HG02938 (cell line): ENCODE data around the gene THEM4.

Experiments used
- ATAC-seq: cut with Tn5 transposase; IDR thresholded peaks from one replicate; pipeline ENCODE4 v1.9.1; 2021; ENCODE audit warnings: mild to moderate bottlenecking, moderate library complexity; ENCODE audit not compliant: unreplicated experiment

The THEM4 gene

GRCh38 chr1:151909167-151910149, at the start of gene THEM4:
Gene THEM4, minus strand, starts transcription at chr1:151909511. Its CDS starts 53 bp downstream, at chr1:151909458.
- ATAC-seq = peak; percentile 95

- ATAC-seq = no peak
Measured at GRCh38 chr1:151958959-151959358, 49.6 kb upstream of the THEM4 start.

GRCh38 chr1:151956957-151957497, 47.7 kb upstream of the THEM4 start:
- ATAC-seq = no peak

GRCh38 chr1:151953409-151954094, 44.2 kb upstream of the THEM4 start:
- ATAC-seq = no peak

- ATAC-seq = no peak
Measured at GRCh38 chr1:151952811-151953210, 43.5 kb upstream of the THEM4 start.

- no peak for ATAC-seq
Measured at GRCh38 chr1:151949371-151950193, 40.3 kb upstream of the THEM4 start.

- no peak for ATAC-seq
Measured at GRCh38 chr1:151948506-151948905, 39.2 kb upstream of the THEM4 start.

GRCh38 chr1:151947140-151947539, 37.8 kb upstream of the THEM4 start:
- no peak for ATAC-seq

- ATAC-seq = peak; percentile 47
Measured at GRCh38 chr1:151945725-151946722, 36.7 kb upstream of the THEM4 start.

- no peak for ATAC-seq
Measured at GRCh38 chr1:151944857-151945575, 35.7 kb upstream of the THEM4 start.

GRCh38 chr1:151944126-151944856, 35.0 kb upstream of the THEM4 start:
- ATAC-seq = no peak

GRCh38 chr1:151943591-151943990, 34.3 kb upstream of the THEM4 start:
- no peak for ATAC-seq

- ATAC-seq = no peak
Measured at GRCh38 chr1:151942882-151943281, 33.6 kb upstream of the THEM4 start.

- ATAC-seq = no peak
Measured at GRCh38 chr1:151940541-151940940, 31.2 kb upstream of the THEM4 start.

- ATAC-seq = no peak
Measured at GRCh38 chr1:151939779-151940178, 30.5 kb upstream of the THEM4 start.

GRCh38 chr1:151939141-151939540, 29.8 kb upstream of the THEM4 start:
- ATAC-seq = no peak

- ATAC-seq = no peak
Measured at GRCh38 chr1:151936653-151937052, 27.3 kb upstream of the THEM4 start.

GRCh38 chr1:151935894-151936602, 26.7 kb upstream of the THEM4 start:
- no peak for ATAC-seq
